Measurements from ENCODE around the gene DNAI2.
"Not testable (repeated sequence)": the region's sequence is repeated elsewhere in the genome, so short reads cannot be mapped to it uniquely, and the experiment has no call there.

DNAI2 gene

DNA sequence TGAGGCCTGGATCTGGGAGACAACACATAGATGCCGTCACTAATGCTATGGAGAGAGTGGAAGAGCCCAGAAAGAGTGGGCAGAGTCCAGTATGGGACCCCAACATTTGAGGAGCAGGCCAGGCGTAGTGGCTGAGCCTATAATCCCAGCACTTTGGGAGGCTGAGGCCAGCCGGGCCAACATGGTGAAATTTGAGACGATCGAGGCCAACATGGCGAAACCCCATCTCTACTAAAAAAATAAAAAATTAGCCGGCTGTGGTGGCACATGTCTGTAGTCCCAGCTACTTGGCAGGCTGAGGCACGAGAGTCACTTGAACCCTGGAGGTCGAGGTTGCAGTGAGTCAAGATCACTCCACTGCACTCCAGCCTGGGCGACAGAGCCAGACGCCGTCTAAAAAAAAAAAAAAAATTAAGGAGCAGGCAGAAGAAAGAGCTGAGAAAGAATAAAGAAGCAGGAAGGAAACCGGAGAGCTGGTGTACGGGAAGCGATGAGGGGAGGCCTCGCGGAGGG is 6.0 kb upstream of the DNAI2 start:
- DNase-seq (ENCODE audit: insufficient read length), result no peak
- no peak for FAIRE-seq
- no peak for TF ChIP-seq POLR2AphosphoS5 (IDR thresholded peaks at IDR 0.05; ENCODE audit: low read depth, low read length)
- no peak for TF ChIP-seq POLR2A (IDR thresholded peaks at IDR 0.05; ENCODE audit: low read depth, low read length)
- TF ChIP-seq TAF1 (IDR thresholded peaks at IDR 0.05; ENCODE audit: borderline replicate concordance, low read depth, low read length), result no peak

DNA sequence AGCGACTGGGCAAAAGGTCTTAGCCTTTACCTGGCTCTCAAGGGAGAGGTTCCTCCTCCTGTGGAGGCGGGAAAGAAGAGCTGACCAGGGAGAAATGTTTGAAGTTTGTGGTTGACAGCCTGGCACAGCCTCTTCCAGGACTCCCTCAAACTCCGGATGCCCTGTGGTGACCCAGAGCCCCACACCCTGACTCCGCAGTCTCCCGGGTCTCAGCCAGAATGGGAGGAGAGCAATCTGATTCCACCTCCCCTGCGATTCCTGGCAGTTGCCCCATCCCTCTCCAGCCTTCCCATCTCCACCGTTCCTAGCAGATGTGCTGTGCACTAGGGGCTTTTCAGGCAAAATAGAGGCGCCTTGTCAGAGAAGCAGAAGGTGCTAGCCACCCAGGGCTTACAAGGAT is 5.5 kb upstream of the DNAI2 start:
- FAIRE-seq, result no peak

GRCh38 chr17:74270333-74270732 is 3.7 kb upstream of the DNAI2 start:
- no peak for FAIRE-seq
- TF ChIP-seq TAF1 (IDR thresholded peaks at IDR 0.05; ENCODE audit: borderline replicate concordance, low read depth, low read length) (no peak), POLR2AphosphoS5 (IDR thresholded peaks at IDR 0.05; ENCODE audit: low read depth, low read length) (no peak), POLR2A (IDR thresholded peaks at IDR 0.05; ENCODE audit: low read depth, low read length) (no peak)
- no peak for DNase-seq (ENCODE audit: insufficient read length)

More for the DNA sequence above, 5.5 kb upstream of the DNAI2 start:
- no peak for DNase-seq (ENCODE audit: insufficient read length)
- TF ChIP-seq POLR2A (IDR thresholded peaks at IDR 0.05; ENCODE audit: low read depth, low read length) (no peak), POLR2AphosphoS5 (IDR thresholded peaks at IDR 0.05; ENCODE audit: low read depth, low read length) (no peak), TAF1 (IDR thresholded peaks at IDR 0.05; ENCODE audit: borderline replicate concordance, low read depth, low read length) (no peak)

DNA sequence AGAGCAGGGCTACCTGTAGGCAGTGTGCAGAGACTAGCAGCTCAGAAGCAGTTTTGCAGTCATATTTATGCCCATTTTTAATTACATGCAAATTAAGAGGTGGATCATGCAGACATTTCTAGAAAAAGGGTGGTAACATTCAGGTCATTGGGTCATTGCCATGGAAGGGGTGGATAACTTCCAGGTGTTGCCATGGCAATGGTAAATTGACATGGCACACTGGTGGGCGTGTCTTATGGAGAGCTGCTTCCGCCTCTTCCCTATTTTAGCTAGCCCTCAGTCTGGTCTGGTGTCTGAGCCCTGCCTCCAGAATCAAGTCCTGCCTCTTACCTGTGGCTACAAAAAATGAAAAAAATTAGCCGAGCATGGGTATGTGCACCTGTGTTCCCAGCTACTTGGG is 2.8 kb upstream of the DNAI2 start:
- DNase-seq (ENCODE audit: insufficient read length) (no peak), FAIRE-seq (no peak)
- TF ChIP-seq POLR2A (IDR thresholded peaks at IDR 0.05; ENCODE audit: low read depth, low read length) (no peak), TAF1 (IDR thresholded peaks at IDR 0.05; ENCODE audit: borderline replicate concordance, low read depth, low read length) (no peak), POLR2AphosphoS5 (IDR thresholded peaks at IDR 0.05; ENCODE audit: low read depth, low read length) (no peak)

DNA sequence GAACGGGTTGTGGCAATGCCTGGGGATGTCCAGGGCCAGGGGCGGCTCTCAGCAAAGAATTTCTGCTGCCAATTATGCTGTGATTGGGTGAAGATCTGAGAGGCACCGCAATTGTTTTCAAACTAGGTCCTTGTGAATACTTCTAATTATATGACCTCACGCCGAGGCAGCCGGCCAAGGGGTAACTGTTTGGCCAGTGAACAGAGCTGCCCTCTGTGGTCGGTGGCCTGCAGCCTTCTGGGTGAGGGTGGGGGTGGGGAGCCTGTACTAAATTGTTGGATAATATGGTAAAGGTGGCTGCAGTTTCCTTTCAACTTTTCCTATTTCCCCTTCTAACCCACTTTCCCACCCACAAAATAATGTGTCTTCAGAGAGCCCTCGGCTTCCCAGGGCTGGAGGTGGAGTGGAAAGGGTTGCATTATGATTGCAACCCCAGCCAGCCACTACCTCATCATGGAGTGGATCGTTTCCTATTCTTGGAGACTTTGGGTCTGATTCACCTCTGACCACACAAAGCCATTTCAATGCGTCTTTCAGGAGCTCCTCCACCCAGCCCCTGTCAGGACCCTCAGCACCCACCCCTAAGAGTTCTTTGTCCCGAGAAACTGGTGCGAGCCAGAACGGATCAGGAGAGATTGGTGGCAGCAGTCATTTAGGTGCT is 2.0 kb upstream of the DNAI2 start:
- no peak for FAIRE-seq

GRCh38 chr17:74272731-74273201 is 1.3 kb upstream of the DNAI2 start:
- TF ChIP-seq TAF1 (IDR thresholded peaks at IDR 0.05; ENCODE audit: borderline replicate concordance, low read depth, low read length), result no peak
- no peak for TF ChIP-seq POLR2AphosphoS5 (IDR thresholded peaks at IDR 0.05; ENCODE audit: low read depth, low read length)
- no peak for TF ChIP-seq POLR2A (IDR thresholded peaks at IDR 0.05; ENCODE audit: low read depth, low read length)
- DNase-seq (ENCODE audit: insufficient read length) (no peak), FAIRE-seq (no peak)

More for the DNA sequence above, 2.0 kb upstream of the DNAI2 start:
- DNase-seq (ENCODE audit: insufficient read length), result no peak
- no peak for TF ChIP-seq POLR2AphosphoS5 (IDR thresholded peaks at IDR 0.05; ENCODE audit: low read depth, low read length)
- no peak for TF ChIP-seq TAF1 (IDR thresholded peaks at IDR 0.05; ENCODE audit: borderline replicate concordance, low read depth, low read length)

DNA sequence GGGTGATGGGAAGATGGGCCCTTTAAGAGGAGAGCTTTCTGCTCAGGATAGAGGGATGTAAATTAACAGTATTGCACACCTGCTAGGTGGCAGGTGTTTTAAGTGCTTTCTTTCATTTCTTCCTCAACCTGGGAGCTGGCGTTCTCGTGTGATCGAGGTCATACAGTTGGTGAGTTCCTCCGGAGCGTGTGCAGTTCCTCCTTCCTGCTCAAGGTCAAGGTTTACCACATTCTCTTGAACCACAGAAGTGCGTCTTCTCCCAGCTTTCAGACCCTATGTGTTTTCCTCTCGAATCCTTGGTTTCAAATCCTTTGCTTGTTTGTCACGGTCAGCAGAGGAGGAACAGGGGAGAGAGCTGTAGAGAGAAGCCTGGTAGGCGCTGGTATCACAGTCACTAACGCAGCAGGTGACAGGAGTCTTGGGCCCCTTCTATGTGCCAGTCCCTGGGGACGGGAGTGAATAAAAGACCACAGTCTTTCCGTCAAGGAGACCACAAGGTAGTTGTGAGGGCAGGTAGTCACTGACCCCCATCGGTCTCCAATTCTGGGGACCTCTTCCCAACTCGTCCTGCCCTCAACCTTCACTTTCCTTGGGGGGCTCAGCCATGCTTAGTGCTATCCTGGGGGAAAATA is 791 bp downstream of the DNAI2 start:
- no peak for TF ChIP-seq TAF1 (IDR thresholded peaks at IDR 0.05; ENCODE audit: borderline replicate concordance, low read depth, low read length)
- no peak for TF ChIP-seq POLR2AphosphoS5 (IDR thresholded peaks at IDR 0.05; ENCODE audit: low read depth, low read length)
- TF ChIP-seq POLR2A (IDR thresholded peaks at IDR 0.05; ENCODE audit: low read depth, low read length), result no peak
- FAIRE-seq (peak; percentile 83), DNase-seq (ENCODE audit: insufficient read length) (no peak)

- no peak for DNase-seq (ENCODE audit: insufficient read length)
- no peak for TF ChIP-seq TAF1 (IDR thresholded peaks at IDR 0.05; ENCODE audit: borderline replicate concordance, low read depth, low read length)
- TF ChIP-seq POLR2AphosphoS5 (IDR thresholded peaks at IDR 0.05; ENCODE audit: low read depth, low read length), result no peak
- TF ChIP-seq POLR2A (IDR thresholded peaks at IDR 0.05; ENCODE audit: low read depth, low read length), result no peak
- no peak for FAIRE-seq
These were observed 2.0 kb downstream of the DNAI2 start for GRCh38 chr17:74276051-74276476.

- DNase-seq (ENCODE audit: insufficient read length) (no peak), FAIRE-seq (no peak)
- no peak for TF ChIP-seq TAF1 (IDR thresholded peaks at IDR 0.05; ENCODE audit: borderline replicate concordance, low read depth, low read length)
- no peak for TF ChIP-seq POLR2AphosphoS5 (IDR thresholded peaks at IDR 0.05; ENCODE audit: low read depth, low read length)
- TF ChIP-seq POLR2A (IDR thresholded peaks at IDR 0.05; ENCODE audit: low read depth, low read length), result no peak
These were observed 2.5 kb downstream of the DNAI2 start for GRCh38 chr17:74276541-74277009.

- no peak for DNase-seq (ENCODE audit: insufficient read length)
- FAIRE-seq, result no peak
- TF ChIP-seq POLR2AphosphoS5 (IDR thresholded peaks at IDR 0.05; ENCODE audit: low read depth, low read length), result no peak
- no peak for TF ChIP-seq POLR2A (IDR thresholded peaks at IDR 0.05; ENCODE audit: low read depth, low read length)
- TF ChIP-seq TAF1 (IDR thresholded peaks at IDR 0.05; ENCODE audit: borderline replicate concordance, low read depth, low read length), result no peak
These were observed 3.9 kb downstream of the DNAI2 start for GRCh38 chr17:74277935-74278334.

- FAIRE-seq, result not testable (repeated sequence)
These were observed 5.6 kb downstream of the DNAI2 start for GRCh38 chr17:74279617-74280016.

DNA sequence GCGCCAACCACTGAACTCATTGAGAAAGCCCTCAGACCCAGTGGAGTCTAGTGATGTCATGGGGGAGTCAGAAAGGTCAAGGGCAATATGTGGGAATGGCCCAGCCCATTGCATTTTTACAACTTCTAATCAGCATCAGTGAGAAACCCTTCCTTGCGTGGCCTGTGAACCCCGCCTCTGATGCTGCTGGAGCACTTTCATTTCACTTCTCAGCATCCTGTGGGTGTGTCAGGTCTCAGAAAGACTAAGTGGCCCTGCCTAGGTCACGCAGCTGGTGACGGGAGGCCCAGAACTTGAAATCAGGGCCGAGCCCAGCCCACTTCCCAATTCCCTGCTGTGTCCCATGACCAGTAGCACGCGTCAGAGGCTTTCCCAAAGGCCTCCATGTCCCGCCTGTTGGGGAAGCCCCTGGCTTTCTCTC is 6.1 kb downstream of the DNAI2 start:
- DNase-seq (ENCODE audit: insufficient read length), result peak; percentile 60
- TF ChIP-seq POLR2A (IDR thresholded peaks at IDR 0.05; ENCODE audit: low read depth, low read length), result no peak
- no peak for TF ChIP-seq POLR2AphosphoS5 (IDR thresholded peaks at IDR 0.05; ENCODE audit: low read depth, low read length)
- no peak for TF ChIP-seq TAF1 (IDR thresholded peaks at IDR 0.05; ENCODE audit: borderline replicate concordance, low read depth, low read length)
- peak; percentile 87 for FAIRE-seq

More at GRCh38 chr17:74279617-74280016, 5.6 kb downstream of the DNAI2 start:
- not testable (repeated sequence) for DNase-seq (ENCODE audit: insufficient read length)
